ENCODE measurements around the gene TPK1. TPM values are rescaled to one million over a fixed set of nuclear protein-coding genes. Genes with fewer than 3 reads are reported as not detected.

Gene TPK1
- total and polyA plus RNA-seq, 2 of the 8 experiments (the other 6 are each of a cell fraction or from before 2014, with no cell fraction given): 1.9 to 2.7 TPM

DNA sequence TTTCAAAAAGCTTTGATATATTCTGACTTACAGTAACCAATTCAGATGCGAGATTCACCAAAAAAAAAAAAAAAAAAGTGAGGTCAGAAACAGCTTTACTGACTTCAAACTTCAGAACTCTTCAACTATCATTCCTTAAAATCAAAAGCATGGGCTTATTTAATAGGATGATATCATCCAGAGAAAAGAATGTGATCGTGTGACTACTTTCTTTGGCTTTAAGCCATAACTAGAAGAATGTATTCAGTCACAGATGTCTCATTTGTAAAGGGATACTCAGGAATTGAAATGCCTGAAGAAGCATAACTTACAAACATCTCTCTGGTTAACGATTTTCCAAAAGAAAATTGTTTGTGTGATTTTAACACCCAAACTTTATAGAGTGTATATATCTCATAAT lies 11.5 kb downstream of the TPK1 start:
- Histone ChIP-seq H2BK20ac (ENCODE audit: low read length) (no peak overlapping the region), H2AFZ (ENCODE audit: low read length) (no peak overlapping the region), H3K4me3 (ENCODE audit: extremely low read depth in 1 of 4, insufficient read depth in 2 of 4, low read depth in 3 of 4, low read length in 4 of 4) (no peak overlapping the region), H4K5ac (ENCODE audit: insufficient read length, low read depth, low read length) (no peak overlapping the region), H3K36me3 (ENCODE audit: control insufficient read depth in 2 of 4, insufficient read depth in 4 of 4, low read length in 3 of 4) (no peaks in the 10 kb centered on the region), H2AK5ac (ENCODE audit: low read depth, low read length) (no peak overlapping the region), H2BK5ac (ENCODE audit: low read depth, low read length) (no peak overlapping the region), H3K56ac (replicated peaks; ENCODE audit: insufficient read length, low read depth, low read length) (no peak overlapping the region), H3K79me2 (ENCODE audit: control insufficient read depth in 1 of 2, insufficient read depth in 2 of 2, low read length in 2 of 2) (no peaks in the 10 kb centered on the region), H3K14ac (ENCODE audit: insufficient read length) (no peak overlapping the region), H2BK12ac (ENCODE audit: low read depth, low read length) (no peak overlapping the region), H2BK120ac (replicated peaks; ENCODE audit: low read depth, low read length) (no peak overlapping the region), H3K79me1 (ENCODE audit: low read depth, low read length) (no peaks in the 10 kb centered on the region), H3K9ac (replicated peaks in 1 of 4; ENCODE audit: extremely low read depth in 1 of 4, low read depth in 3 of 4, low read length in 3 of 4) (no peak overlapping the region), H3K23me2 (ENCODE audit: low read depth, low read length) (no peaks in the 10 kb centered on the region), H3K23ac (ENCODE audit: insufficient read length) (no peak overlapping the region), H3K9me3 (ENCODE audit: insufficient read depth in 2 of 2, low read depth in 1 of 2, low read length in 1 of 2) (no peaks in the 10 kb centered on the region), H2BK15ac (ENCODE audit: low read length) (no peak overlapping the region), H4K20me1 (replicated peaks in 1 of 2; ENCODE audit: control insufficient read depth in 1 of 2, insufficient read depth in 2 of 2, low read length in 2 of 2) (no peaks in the 10 kb centered on the region), H4K8ac (ENCODE audit: extremely low read depth, insufficient read depth, low read length) (no peak overlapping the region), H4K91ac (replicated peaks; ENCODE audit: insufficient read length, low read length) (no peak overlapping the region), H3K27ac (ENCODE audit: low read depth, low read length) (no peak overlapping the region), H3K4me1 (replicated peaks in 1 of 4; ENCODE audit: control insufficient read depth in 3 of 4, insufficient read depth in 4 of 4, low read length in 3 of 4) (peaks cover 0 to 3% (median under 1%) of the 10 kb centered on the region in 4 experiments; a peak in 2 of 7 replicates), H3K4ac (replicated peaks; ENCODE audit: insufficient read length, low read depth, low read length) (no peak overlapping the region), H3K4me2 (ENCODE audit: insufficient read depth in 1 of 2, low read depth in 2 of 2, low read length in 2 of 2) (no peak overlapping the region), H3K18ac (ENCODE audit: extremely low read depth, low read length) (no peak overlapping the region), H3K27me3 (replicated peaks in 1 of 4; ENCODE audit: control insufficient read depth in 3 of 4, extremely low read depth in 1 of 4, insufficient read depth in 3 of 4, low read length in 3 of 4) (no peaks in the 10 kb centered on the region)
- POLR2A ChIA-PET (ENCODE audit: partially characterized antibody): no interaction called here
- TF ChIP-seq SRF (IDR thresholded peaks at IDR 0.05; ENCODE audit: low read depth, low read length) (no peak), POLR2AphosphoS5 (IDR thresholded peaks at IDR 0.05; ENCODE audit: low read depth, low read length) (no peak)
- TF ChIP-seq, protein P1, sequence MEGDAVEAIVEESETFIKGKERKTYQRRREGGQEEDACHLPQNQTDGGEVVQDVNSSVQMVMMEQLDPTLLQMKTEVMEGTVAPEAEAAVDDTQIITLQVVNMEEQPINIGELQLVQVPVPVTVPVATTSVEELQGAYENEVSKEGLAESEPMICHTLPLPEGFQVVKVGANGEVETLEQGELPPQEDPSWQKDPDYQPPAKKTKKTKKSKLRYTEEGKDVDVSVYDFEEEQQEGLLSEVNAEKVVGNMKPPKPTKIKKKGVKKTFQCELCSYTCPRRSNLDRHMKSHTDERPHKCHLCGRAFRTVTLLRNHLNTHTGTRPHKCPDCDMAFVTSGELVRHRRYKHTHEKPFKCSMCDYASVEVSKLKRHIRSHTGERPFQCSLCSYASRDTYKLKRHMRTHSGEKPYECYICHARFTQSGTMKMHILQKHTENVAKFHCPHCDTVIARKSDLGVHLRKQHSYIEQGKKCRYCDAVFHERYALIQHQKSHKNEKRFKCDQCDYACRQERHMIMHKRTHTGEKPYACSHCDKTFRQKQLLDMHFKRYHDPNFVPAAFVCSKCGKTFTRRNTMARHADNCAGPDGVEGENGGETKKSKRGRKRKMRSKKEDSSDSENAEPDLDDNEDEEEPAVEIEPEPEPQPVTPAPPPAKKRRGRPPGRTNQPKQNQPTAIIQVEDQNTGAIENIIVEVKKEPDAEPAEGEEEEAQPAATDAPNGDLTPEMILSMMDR (IDR thresholded peaks at IDR 0.05; ENCODE audit: control extremely low read depth in 1 of 3, insufficient read depth in 1 of 3, low read depth in 1 of 3, low read length in 3 of 3): no peak
- CTCF ChIA-PET (ENCODE audit: partially characterized antibody): no interaction called here
- no peak for DNase-seq (ENCODE audit: low read depth in 1 of 2, low spot score in 2 of 2)
- WGBS, 2 experiments (ENCODE audit: extremely low coverage in 1 of 2, insufficient coverage in 1 of 2, insufficient read length in 1 of 2, insufficient replicate concordance in 2 of 2, low coverage in 1 of 2, low lambda C conversion rate in 2 of 2, missing lambda C conversion rate in 1 of 2): 82% methylated on average over 3 of the region's 3 CpGs; no CpG with 5 or more reads in 1 of the 2 experiments
- no peak for FAIRE-seq

Measured in H1 (cell line).